K562 (cell line): ENCODE measurements around the gene TLCD1. TPM values are rescaled to one million over a fixed set of nuclear protein-coding genes. Genes with fewer than 3 reads are reported as not detected.
A peak's percentile ranks its signal among the peaks of the same experiment; 100 is the strongest.

Source experiments
- DDX20 ChIP-seq: fragments of 450-650 bp; IDR thresholded peaks from 2 replicates; pipeline ENCODE4 v1.6.1; 2016; ENCODE audit warnings: missing genetic modification characterization, low read depth, mild to moderate bottlenecking, missing compliant biosample characterization, moderate library complexity
- FOXO4 ChIP-seq: fragments of 450-650 bp; formaldehyde crosslinking; IDR thresholded peaks from 2 replicates; pipeline ENCODE4 v1.4.0; 2020; ENCODE audit warnings: mild to moderate bottlenecking, moderate library complexity
- HDAC8 ChIP-seq: fragments of 450-650 bp; IDR thresholded peaks from 2 replicates; pipeline ENCODE4 v1.6.1; 2016; ENCODE audit warnings: mild to moderate bottlenecking, missing genetic modification characterization, moderate library complexity, missing compliant biosample characterization
- HMGN3 ChIP-seq: IDR thresholded peaks from 2 replicates; pipeline ENCODE4 v1.6.1; 2011; ENCODE audit warnings: borderline replicate concordance, low read depth, mild to moderate bottlenecking, mixed read lengths, low read length; ENCODE audit not compliant: insufficient read length; ENCODE audit errors: extremely low read depth
- ILF3 ChIP-seq: fragments of 450-650 bp; IDR thresholded peaks from 2 replicates; pipeline ENCODE4 v1.6.1; 2018; ENCODE audit warnings: antibody characterized with exemption, mild to moderate bottlenecking, moderate library complexity, borderline replicate concordance
- MEIS2 ChIP-seq: fragments of 450-650 bp; IDR thresholded peaks from 2 replicates; pipeline ENCODE4 v1.6.1; 2014; ENCODE audit warnings: mild to moderate bottlenecking; ENCODE audit not compliant: partially characterized antibody
- NBN ChIP-seq: fragments of 450-650 bp; IDR thresholded peaks from 2 replicates; pipeline ENCODE4 v1.6.1; 2016; ENCODE audit warnings: low read depth, mild to moderate bottlenecking
- RBM39 ChIP-seq: fragments of 200-400 bp; formaldehyde crosslinking; optimal IDR thresholded peaks from 2 replicates; pipeline ENCODE3; 2018; ENCODE audit warnings: low read depth, low read length
- REST ChIP-seq, 2 experiments: fragments of 450-650 bp; formaldehyde crosslinking in 1 of 2; IDR thresholded peaks; 2 replicates each; pipeline versions ENCODE4 v1.4.0 to v1.6.1; 2014 to 2020; ENCODE audit warnings: mild to moderate bottlenecking in 2 of 2, borderline replicate concordance in 1 of 2, low read depth in 1 of 2
- SIN3A ChIP-seq, 2 experiments: fragments of 150-350 bp in 1 of 2; IDR thresholded peaks; 2 replicates each; pipeline ENCODE4 v1.6.1; 2011 to 2016; ENCODE audit warnings: borderline replicate concordance in 2 of 2, low read depth in 2 of 2, low read length in 2 of 2, mild to moderate bottlenecking in 2 of 2, moderate library complexity in 2 of 2; ENCODE audit not compliant: control insufficient read depth in 1 of 2
- SRF ChIP-seq, 2 experiments: fragments of 250-450, 450-650 bp in 1 of 2; sonication (Bioruptor Pico) in 1 of 2; sonication (generic) in 1 of 2; formaldehyde crosslinking; IDR thresholded peaks; 2 replicates each; pipeline versions ENCODE4 v1.5.0 to v1.5.1; 2020 to 2022; ENCODE audit warnings: mild to moderate bottlenecking in 1 of 2, missing genetic modification reagents in 1 of 2
- STAT5A ChIP-seq: IDR thresholded peaks from 2 replicates; pipeline ENCODE4 v1.6.1; 2012; ENCODE audit warnings: low read length, inconsistent platforms, borderline replicate concordance
- STAT5B ChIP-seq: fragments of 250-450 bp; sonication (Bioruptor Pico); IDR thresholded peaks from 2 replicates; pipeline ENCODE4 v1.8.0; 2021; ENCODE audit warnings: mild to moderate bottlenecking, inconsistent platforms
- USF2 ChIP-seq: sonication (generic); formaldehyde crosslinking; IDR thresholded peaks from 2 replicates; pipeline ENCODE4 v1.5.0; 2020; ENCODE audit warnings: missing genetic modification reagents
- ZC3H11A ChIP-seq: IDR thresholded peaks from 2 replicates; pipeline ENCODE4 v1.6.1; 2012; ENCODE audit warnings: low read depth, low read length, improper control_type of control experiment
- ZNF444 ChIP-seq: fragments of 250-450 bp; sonication (Bioruptor Pico); IDR thresholded peaks from 2 replicates; pipeline ENCODE4 v1.4.0; 2020; ENCODE audit warnings: mild to moderate bottlenecking, moderate library complexity
- ZNF76 ChIP-seq: fragments of 250-450 bp; sonication (Bioruptor Pico); IDR thresholded peaks from 2 replicates; pipeline ENCODE4 v1.4.0; 2020; ENCODE audit warnings: mild to moderate bottlenecking, moderate library complexity, borderline replicate concordance
- polyA plus RNA-seq, 8 experiments: library from polyadenylated mRNA; depleted of rRNA in 4 of 8; stranded (reverse) in 5 of 8; unstranded in 3 of 8; fragments of >200 nt; fragmentation: Nextera tagmentation in 2 of 8; fragmentation: Illumina TruSeq in 1 of 8; extraction: Ambion mirVana in 2 of 8; extraction: Trizol in 1 of 8; gene quantifications; 2 replicates each; pipeline versions ENCODE4 v1.2.1 to v1.2.3, GENCODE V29; 2011 to 2014; ENCODE audit warnings: inconsistent platforms in 1 of 8, missing spikeins in 1 of 8
- total RNA-seq, 7 experiments: library from RNA; depleted of rRNA in 6 of 7; stranded (reverse); fragments of >200 nt in 6 of 7; fragmentation: Illumina TruSeq in 2 of 7; extraction: Trizol in 2 of 7; gene quantifications; 2 replicates each; pipeline versions ENCODE4 v1.2.1 to v1.2.3, GENCODE V29; 2011 to 2021; ENCODE audit warnings: low replicate concordance in 1 of 7

The TLCD1 gene
- total and polyA plus RNA-seq, 9 of the 15 experiments (the other 6 are each of a cell fraction or from before 2014, with no cell fraction given), result 6.8 to 37.7 (median 21.7) TPM

- TF ChIP-seq USF2, result no peak
- TF ChIP-seq SRF (CRISPR knock-in tag; IDR thresholded peaks at IDR 0.05), result no peak
- no peak for TF ChIP-seq SIN3A (IDR thresholded peaks at IDR 0.05; ENCODE audit: borderline replicate concordance in 2 of 2, control insufficient read depth in 1 of 2, low read depth in 2 of 2, low read length in 2 of 2)
- peak; percentile 67; the same call in 1 of the 2 replicates for TF ChIP-seq FOXO4 (CRISPR knock-in tag)
- TF ChIP-seq RBM39, result peak; percentile 25
- peak; percentile 20 for TF ChIP-seq HMGN3
- no peak for TF ChIP-seq ZC3H11A
- no peak for TF ChIP-seq ILF3
- no peak for TF ChIP-seq STAT5B
- TF ChIP-seq REST (IDR thresholded peaks at IDR 0.05; ENCODE audit: borderline replicate concordance), result no peak
- TF ChIP-seq REST (CRISPR knock-in tag; IDR thresholded peaks at IDR 0.05; ENCODE audit: low read depth), result no peak
- TF ChIP-seq DDX20 (tag), result no peak
- TF ChIP-seq STAT5A, result no peak
- no peak for TF ChIP-seq MEIS2
- no peak for TF ChIP-seq NBN
- 0 out of 2 replicates have a peak, but pooled peaks have one; percentile 8 for TF ChIP-seq ZNF444 (CRISPR knock-in tag)
- TF ChIP-seq ZNF76 (CRISPR knock-in tag), result no peak
- no peak for TF ChIP-seq HDAC8
Observed at GRCh38 chr17:28724500-28725165, 1.4 kb downstream of the TLCD1 start (continued).
